ENCODE results near the gene IGF2R. TPM values are rescaled to one million over a fixed set of nuclear protein-coding genes. Genes with fewer than 3 reads are reported as not detected.
A peak's percentile ranks its signal among the peaks of the same experiment; 100 is the strongest.
"Not testable (repeated sequence)": the region's sequence is repeated elsewhere in the genome, so short reads cannot be mapped to it uniquely, and the experiment has no call there.

Gene IGF2R
- polyA plus RNA-seq, 1 donor (not counting 4 experiments of a cell fraction or from before 2014, with no cell fraction given) = 40.9 TPM

DNA sequence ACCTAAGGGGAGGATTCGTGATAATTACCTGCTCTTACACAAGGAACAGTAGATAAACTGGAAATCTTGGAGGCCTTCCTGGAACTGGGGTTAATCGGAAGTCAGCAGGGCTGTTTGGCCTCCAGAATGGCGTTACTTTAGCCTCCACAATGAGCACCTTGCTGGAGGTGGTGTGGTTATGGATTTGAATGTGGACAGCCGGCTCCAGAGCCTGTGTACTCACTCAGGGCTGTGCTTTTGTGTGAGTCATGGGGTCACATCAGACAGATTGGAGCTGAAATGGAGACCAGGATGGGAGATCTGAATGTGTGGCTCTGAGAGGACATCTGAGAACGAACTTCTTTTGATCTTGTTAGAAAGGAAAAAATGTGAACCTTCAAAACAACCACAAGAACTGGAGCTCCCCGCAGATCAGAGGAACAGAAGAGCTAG lies 30.4 kb downstream of the IGF2R start:
- no peak for TF ChIP-seq EZH2 (IDR thresholded peaks at IDR 0.05; ENCODE audit: low read length)
- TF ChIP-seq, protein P1, sequence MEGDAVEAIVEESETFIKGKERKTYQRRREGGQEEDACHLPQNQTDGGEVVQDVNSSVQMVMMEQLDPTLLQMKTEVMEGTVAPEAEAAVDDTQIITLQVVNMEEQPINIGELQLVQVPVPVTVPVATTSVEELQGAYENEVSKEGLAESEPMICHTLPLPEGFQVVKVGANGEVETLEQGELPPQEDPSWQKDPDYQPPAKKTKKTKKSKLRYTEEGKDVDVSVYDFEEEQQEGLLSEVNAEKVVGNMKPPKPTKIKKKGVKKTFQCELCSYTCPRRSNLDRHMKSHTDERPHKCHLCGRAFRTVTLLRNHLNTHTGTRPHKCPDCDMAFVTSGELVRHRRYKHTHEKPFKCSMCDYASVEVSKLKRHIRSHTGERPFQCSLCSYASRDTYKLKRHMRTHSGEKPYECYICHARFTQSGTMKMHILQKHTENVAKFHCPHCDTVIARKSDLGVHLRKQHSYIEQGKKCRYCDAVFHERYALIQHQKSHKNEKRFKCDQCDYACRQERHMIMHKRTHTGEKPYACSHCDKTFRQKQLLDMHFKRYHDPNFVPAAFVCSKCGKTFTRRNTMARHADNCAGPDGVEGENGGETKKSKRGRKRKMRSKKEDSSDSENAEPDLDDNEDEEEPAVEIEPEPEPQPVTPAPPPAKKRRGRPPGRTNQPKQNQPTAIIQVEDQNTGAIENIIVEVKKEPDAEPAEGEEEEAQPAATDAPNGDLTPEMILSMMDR (optimal IDR thresholded peaks at IDR 0.05 in 1 of 3, IDR thresholded peaks at IDR 0.05 in 1 of 3, conservative IDR thresholded peaks at IDR 0.05 in 1 of 3; ENCODE audit: extremely low read depth in 1 of 3, insufficient read depth in 2 of 3, low read length in 3 of 3) = no peak
- Histone ChIP-seq H3K4me1 (ENCODE audit: control insufficient read depth, extremely low read depth, insufficient read depth, low read length) (peaks cover 15% of the 10 kb centered on the region), H3K9ac (ENCODE audit: control insufficient read depth, extremely low read depth, insufficient read depth, low read length) (no peak overlapping the region), H3K4me2 (ENCODE audit: control insufficient read depth, extremely low read depth, insufficient read depth, low read depth, low read length) (no peak overlapping the region), H3K79me2 (ENCODE audit: control insufficient read depth, insufficient read depth, low read length) (peaks cover 82% of the 10 kb centered on the region), H3K27me3 (ENCODE audit: control insufficient read depth, extremely low read depth, insufficient read depth, low read length) (no peaks in the 10 kb centered on the region), H3K4me3 (ENCODE audit: control insufficient read depth in 2 of 3, extremely low read depth in 1 of 3, insufficient read depth in 2 of 3, low read depth in 1 of 3, low read length in 3 of 3) (no peak overlapping the region), H2AFZ (ENCODE audit: control insufficient read depth, low read length) (no peak overlapping the region), H4K20me1 (ENCODE audit: control insufficient read depth, extremely low read depth, insufficient read depth, low read length) (peaks cover 9% of the 10 kb centered on the region), H3K27ac (ENCODE audit: control insufficient read depth, insufficient read depth, low read length) (no peak overlapping the region), H3K9me3 (ENCODE audit: control insufficient read depth, low read depth, low read length) (no peaks in the 10 kb centered on the region), H3K9me1 (ENCODE audit: control insufficient read depth, extremely low read depth, insufficient read depth, low read length) (peaks cover 4% of the 10 kb centered on the region), H3K36me3 (ENCODE audit: control insufficient read depth in 2 of 2, extremely low read depth in 1 of 2, insufficient read depth in 2 of 2, low read length in 2 of 2) (peaks cover 0 to 11% of the 10 kb centered on the region in 2 experiments)
- DNase-seq (ENCODE audit: low read depth, low spot score) (no peak), FAIRE-seq (no peak)
- dilution Hi-C loops (cut with MboI; ENCODE audit: extremely low pct_ligation_motif_present, low sequenced_read_pairs) = no loop called here

DNA sequence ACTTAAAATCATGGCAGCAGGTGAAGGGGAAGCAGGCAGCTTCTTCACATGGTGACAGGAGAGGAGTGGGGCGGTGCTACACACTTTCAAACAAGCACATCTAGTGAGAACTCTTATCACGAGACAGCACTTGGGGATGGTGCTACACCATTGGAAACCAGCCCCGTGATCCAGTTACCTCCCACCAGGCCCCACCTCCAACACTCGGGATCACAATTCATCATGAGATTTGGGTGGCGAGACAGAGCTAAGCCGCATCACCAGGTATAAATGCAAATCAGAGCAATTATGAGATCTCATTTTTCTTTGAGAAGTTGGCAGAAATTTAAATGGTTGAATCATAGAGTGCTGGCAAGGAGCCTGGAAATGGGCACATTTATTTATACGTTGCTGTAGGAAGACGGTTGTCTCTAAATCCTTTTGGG lies 31.4 kb downstream of the IGF2R start:
- peaks cover 1 to 11% of the 10 kb centered on the region in 2 experiments for H3K36me3 ChIP-seq (ENCODE audit: control insufficient read depth in 2 of 2, extremely low read depth in 1 of 2, insufficient read depth in 2 of 2, low read length in 2 of 2)
- FAIRE-seq (no peak), DNase-seq (ENCODE audit: low read depth, low spot score) (no peak)
- H3K9me3 ChIP-seq (ENCODE audit: control insufficient read depth, low read depth, low read length) = no peaks in the 10 kb centered on the region
- H4K20me1 ChIP-seq (ENCODE audit: control insufficient read depth, extremely low read depth, insufficient read depth, low read length) = peaks cover 9% of the 10 kb centered on the region
- peaks cover 82% of the 10 kb centered on the region for H3K79me2 ChIP-seq (ENCODE audit: control insufficient read depth, insufficient read depth, low read length)
- H3K9me1 ChIP-seq (ENCODE audit: control insufficient read depth, extremely low read depth, insufficient read depth, low read length) = peaks cover 4% of the 10 kb centered on the region
- H3K27me3 ChIP-seq (ENCODE audit: control insufficient read depth, extremely low read depth, insufficient read depth, low read length) = no peaks in the 10 kb centered on the region
- no peak for TF ChIP-seq EZH2 (IDR thresholded peaks at IDR 0.05; ENCODE audit: low read length)
- TF ChIP-seq, protein P1 (optimal IDR thresholded peaks at IDR 0.05 in 1 of 3, IDR thresholded peaks at IDR 0.05 in 1 of 3, conservative IDR thresholded peaks at IDR 0.05 in 1 of 3; ENCODE audit: extremely low read depth in 1 of 3, insufficient read depth in 2 of 3, low read length in 3 of 3) = no peak
- H3K4me2 ChIP-seq (ENCODE audit: control insufficient read depth, extremely low read depth, insufficient read depth, low read depth, low read length) = peak overlapping the region; percentile 68
- H3K9ac ChIP-seq (ENCODE audit: control insufficient read depth, extremely low read depth, insufficient read depth, low read length) = peak overlapping the region; percentile 23
- dilution Hi-C loops (cut with MboI; ENCODE audit: extremely low pct_ligation_motif_present, low sequenced_read_pairs) = no loop called here
- H3K27ac ChIP-seq (ENCODE audit: control insufficient read depth, insufficient read depth, low read length) = peak overlapping the region; percentile 71
- H3K4me3 ChIP-seq (ENCODE audit: control insufficient read depth in 2 of 3, extremely low read depth in 1 of 3, insufficient read depth in 2 of 3, low read depth in 1 of 3, low read length in 3 of 3) = no peak overlapping the region
- no peak overlapping the region for H2AFZ ChIP-seq (ENCODE audit: control insufficient read depth, low read length)
- peaks cover 15% of the 10 kb centered on the region for H3K4me1 ChIP-seq (ENCODE audit: control insufficient read depth, extremely low read depth, insufficient read depth, low read length)

DNA sequence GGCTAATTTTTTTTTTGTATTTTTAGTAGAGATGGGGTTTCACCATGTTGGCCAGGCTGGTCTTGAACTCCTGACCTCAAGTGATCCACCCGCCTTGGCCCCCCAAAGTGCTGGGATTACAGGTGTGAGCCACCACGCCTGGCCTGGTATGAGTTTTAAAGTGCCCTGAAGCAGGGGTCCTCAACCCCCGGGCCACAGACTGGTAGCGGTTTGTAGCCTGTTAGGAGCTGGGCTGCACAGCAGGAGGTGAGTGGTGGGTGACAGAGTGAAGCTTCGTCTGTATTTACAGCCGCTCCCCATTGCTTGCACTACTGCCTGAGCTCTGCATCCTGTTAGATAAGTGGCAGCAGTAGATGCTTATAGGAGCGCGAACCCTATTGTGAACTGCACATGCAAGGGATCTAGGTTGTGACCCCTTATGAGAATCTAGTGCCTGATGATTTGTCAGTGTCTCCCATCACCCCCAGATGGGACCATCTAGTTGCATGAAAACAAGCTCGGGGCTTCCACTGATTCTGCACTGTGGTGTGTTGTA lies 32.1 kb downstream of the IGF2R start:
- FAIRE-seq; H3K9ac ChIP-seq (ENCODE audit: control insufficient read depth, extremely low read depth, insufficient read depth, low read length); H2AFZ ChIP-seq (ENCODE audit: control insufficient read depth, low read length); DNase-seq (ENCODE audit: low read depth, low spot score); dilution Hi-C loops (cut with MboI; ENCODE audit: extremely low pct_ligation_motif_present, low sequenced_read_pairs); H3K4me3 ChIP-seq (ENCODE audit: control insufficient read depth in 2 of 3, extremely low read depth in 1 of 3, insufficient read depth in 2 of 3, low read depth in 1 of 3, low read length in 3 of 3); H3K9me1 ChIP-seq (ENCODE audit: control insufficient read depth, extremely low read depth, insufficient read depth, low read length); H3K4me2 ChIP-seq (ENCODE audit: control insufficient read depth, extremely low read depth, insufficient read depth, low read depth, low read length); H4K20me1 ChIP-seq (ENCODE audit: control insufficient read depth, extremely low read depth, insufficient read depth, low read length); H3K27ac ChIP-seq (ENCODE audit: control insufficient read depth, insufficient read depth, low read length); H3K9me3 ChIP-seq (ENCODE audit: control insufficient read depth, low read depth, low read length); H3K27me3 ChIP-seq (ENCODE audit: control insufficient read depth, extremely low read depth, insufficient read depth, low read length): not testable (repeated sequence)
- Histone ChIP-seq H3K36me3 (ENCODE audit: control insufficient read depth in 2 of 2, extremely low read depth in 1 of 2, insufficient read depth in 2 of 2, low read length in 2 of 2) (peaks cover 1 to 11% of the 10 kb centered on the region in 2 experiments), H3K79me2 (ENCODE audit: control insufficient read depth, insufficient read depth, low read length) (peaks cover 83% of the 10 kb centered on the region), H3K4me1 (ENCODE audit: control insufficient read depth, extremely low read depth, insufficient read depth, low read length) (peaks cover 15% of the 10 kb centered on the region)

All from keratinocyte (primary cell).